ENCODE results near the gene HIRIP3.

DNA sequence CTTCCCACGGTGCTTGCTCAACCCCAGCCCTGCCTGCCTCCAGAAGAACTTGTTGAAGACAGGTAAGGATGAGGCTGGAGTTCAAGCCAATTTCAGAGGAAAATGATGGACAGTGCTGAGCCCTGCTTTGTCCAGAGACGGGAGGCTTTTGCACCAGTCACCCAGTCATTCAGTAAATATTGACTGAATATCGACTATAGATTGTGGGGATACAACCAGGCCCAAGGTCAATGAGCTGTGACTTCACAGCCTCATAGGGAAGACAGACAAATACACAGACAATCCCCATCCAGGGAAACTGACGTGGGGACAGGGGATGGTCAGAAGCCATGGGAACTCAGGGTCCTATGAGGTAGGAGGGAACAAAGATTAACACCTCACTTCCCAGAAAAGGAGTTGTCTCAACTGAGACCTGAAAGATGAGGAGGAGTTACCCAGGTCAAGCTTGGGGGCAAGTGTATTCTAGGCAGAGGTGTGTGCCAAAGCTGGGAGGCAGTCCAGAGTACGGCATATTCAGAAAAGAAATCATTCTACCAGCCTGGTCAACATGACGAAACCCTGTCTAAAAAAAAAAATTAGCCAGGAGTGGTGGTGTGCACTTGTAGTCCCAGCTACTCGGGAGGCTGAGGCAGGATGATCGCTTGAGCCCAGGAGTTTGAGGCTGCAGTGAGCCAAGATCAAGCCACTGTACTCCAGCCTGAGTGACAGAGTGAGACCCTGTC, 21.3 kb upstream of the HIRIP3 start:
- TF ChIP-seq EZH2 (IDR thresholded peaks at IDR 0.05; ENCODE audit: insufficient read depth, poor library complexity, severe bottlenecking) (no peak), EZH2phosphoT487 (IDR thresholded peaks at IDR 0.05; ENCODE audit: insufficient read depth, low read depth) (no peak)

All from GM23248 (cell line).